Measurements from ENCODE around the gene TMEM252. TPM values are rescaled to one million over a fixed set of nuclear protein-coding genes. Genes with fewer than 3 reads are reported as not detected.

The TMEM252 gene
- total and polyA plus RNA-seq, 12 donors, result 0.03 to 0.51 TPM; not detected in 10

GRCh38 chr9:68538200-68538599 lies 2.5 kb downstream of the TMEM252 start:
- WGBS, 2 donors, result 49 to 50% methylated on average over 3 of the region's 3 CpGs
- ATAC-seq, result peak; percentile 71 to 96 (median 92)
- peak overlapping the region in 9 of 10 donors; percentile 71 to 83 (median 78) for H3K27ac ChIP-seq
- no peaks in the 10 kb centered on the region for H3K9me3 ChIP-seq
- DNase-seq, result peak in 1 of 2 donors; percentile 72
- peaks cover 0 to 10% (median 0%) of the 10 kb centered on the region in 9 donors for H3K36me3 ChIP-seq
- intact Hi-C loops (cut with DNase I), result no loop called here
- H3K4me3 ChIP-seq, result no peak overlapping the region
- H3K27me3 ChIP-seq, result no peaks in the 10 kb centered on the region
- TF ChIP-seq CTCF (IDR thresholded peaks at IDR 0.05), result no peak
- H3K4me1 ChIP-seq, result peaks cover 11 to 53% (median 31%) of the 10 kb centered on the region in 9 donors

- 34 to 57% methylated on average over 1 of the region's 1 CpG for WGBS, 2 donors
- ATAC-seq (peak in 3 of 8 donors; percentile 12 to 23 (median 15)), DNase-seq (no peak)
- peaks cover 0 to 15% (median 0%) of the 10 kb centered on the region in 9 donors for H3K36me3 ChIP-seq
- H3K27me3 ChIP-seq, result no peaks in the 10 kb centered on the region
- peaks cover 11 to 53% (median 31%) of the 10 kb centered on the region in 9 donors for H3K4me1 ChIP-seq
- intact Hi-C loops (cut with DNase I), result no loop called here
- peak overlapping the region; percentile 27 to 83 (median 77) for H3K27ac ChIP-seq
- no peaks in the 10 kb centered on the region for H3K9me3 ChIP-seq
- H3K4me3 ChIP-seq, result no peak overlapping the region
- TF ChIP-seq CTCF (IDR thresholded peaks at IDR 0.05), result no peak
Observed at GRCh38 chr9:68537616-68537880, 3.1 kb downstream of the TMEM252 start.

- ATAC-seq, result peak in 7 of 8 donors; percentile 11 to 60 (median 37)
- no peak for DNase-seq
- Histone ChIP-seq H3K9me3 (no peaks in the 10 kb centered on the region), H3K4me3 (no peak overlapping the region), H3K27me3 (no peaks in the 10 kb centered on the region), H3K27ac (peak overlapping the region; percentile 27 to 83 (median 77)), H3K4me1 (peaks cover 11 to 52% (median 30%) of the 10 kb centered on the region in 9 donors), H3K36me3 (peaks cover 0 to 16% (median 0%) of the 10 kb centered on the region in 9 donors)
- intact Hi-C loops (cut with DNase I), result no loop called here
- TF ChIP-seq CTCF (IDR thresholded peaks at IDR 0.05), result no peak
- 49 to 59% methylated on average over 10 of the region's 10 CpGs for WGBS, 2 donors
Observed at GRCh38 chr9:68536876-68537615, 3.6 kb downstream of the TMEM252 start.

- no peak for ATAC-seq
- Histone ChIP-seq H3K27ac (peak overlapping the region in 4 of 10 donors; percentile 25 to 53 (median 32)), H3K4me1 (peaks cover 0 to 64% (median 31%) of the 10 kb centered on the region in 9 donors), H3K9me3 (no peaks in the 10 kb centered on the region), H3K4me3 (no peak overlapping the region), H3K27me3 (no peaks in the 10 kb centered on the region), H3K36me3 (peaks cover 0 to 43% (median 0%) of the 10 kb centered on the region in 9 donors)
- 39% methylated on average over 3 of the region's 3 CpGs for WGBS, 2 donors
- no peak for TF ChIP-seq CTCF (IDR thresholded peaks at IDR 0.05)
- no peak for DNase-seq
- intact Hi-C loops (cut with DNase I), result no loop called here
Observed at GRCh38 chr9:68533678-68534077, 7.0 kb downstream of the TMEM252 start.
